Loucy (cell line): ENCODE results near the gene GGPS1.
"Not testable (repeated sequence)": the region's sequence is repeated elsewhere in the genome, so short reads cannot be mapped to it uniquely, and the experiment has no call there.

Experiments
- H2AFZ ChIP-seq: fragments of 200-600 bp; sonication (generic); 2 replicates; pipeline ENCODE4 v1.6.0; 2016; ENCODE audit warnings: antibody characterized with exemption, mild to moderate bottlenecking, low read length, moderate library complexity
- H3F3A ChIP-seq: fragments of 200-600 bp; 2 replicates; pipeline ENCODE4 v1.6.0; 2016; ENCODE audit warnings: antibody characterized with exemption, low read depth, mild to moderate bottlenecking
- H3K27me3 ChIP-seq: fragments of 200-600 bp; sonication (generic); 2 replicates; pipeline ENCODE4 v1.6.1; 2014; ENCODE audit warnings: low read length, mild to moderate bottlenecking; ENCODE audit not compliant: insufficient read depth, poor library complexity, severe bottlenecking
- H3K36me3 ChIP-seq: fragments of 200-600 bp; sonication (generic); 2 replicates; pipeline ENCODE4 v1.6.1; 2016; ENCODE audit warnings: low read length; ENCODE audit not compliant: insufficient read depth
- H3K4me1 ChIP-seq: fragments of 200-600 bp; sonication (generic); 2 replicates; pipeline ENCODE4 v1.5.1; 2014; ENCODE audit warnings: low read length, mild to moderate bottlenecking; ENCODE audit not compliant: insufficient read depth, poor library complexity, severe bottlenecking
- H3K4me2 ChIP-seq: fragments of 200-600 bp; sonication (generic); 2 replicates; pipeline ENCODE4 v1.6.0; 2014; ENCODE audit warnings: antibody characterized with exemption, low read length, low read depth, mild to moderate bottlenecking; ENCODE audit not compliant: poor library complexity, severe bottlenecking
- H3K4me3 ChIP-seq: fragments of 200-600 bp; sonication (generic); 2 replicates; pipeline ENCODE4 v1.5.1; 2014; ENCODE audit warnings: low read length, mild to moderate bottlenecking, mixed read lengths; ENCODE audit not compliant: poor library complexity, severe bottlenecking
- H3K79me2 ChIP-seq: fragments of 200-600 bp; sonication (generic); 2 replicates; pipeline ENCODE4 v1.6.1; 2014; ENCODE audit warnings: low read length; ENCODE audit not compliant: insufficient read depth
- H3K9ac ChIP-seq: fragments of 200-600 bp; sonication (generic); 2 replicates; pipeline ENCODE4 v1.6.0; 2014; ENCODE audit warnings: mild to moderate bottlenecking, low read depth, low read length, moderate library complexity; ENCODE audit not compliant: poor library complexity, severe bottlenecking
- H3K9me2 ChIP-seq: fragments of 200-600 bp; sonication (generic); replicated peaks from 2 replicates; pipeline ENCODE4 v1.6.1; 2016; ENCODE audit warnings: low read depth, low read length, mixed read lengths
- H3K9me3 ChIP-seq: fragments of 200-600 bp; sonication (generic); 2 replicates; pipeline ENCODE4 v1.6.1; 2014; ENCODE audit warnings: mild to moderate bottlenecking, antibody characterized with exemption, low read length, low read depth; ENCODE audit not compliant: insufficient read depth
- H4K20me1 ChIP-seq: fragments of 200-600 bp; sonication (generic); 2 replicates; pipeline ENCODE4 v1.6.0; 2014; ENCODE audit warnings: antibody characterized with exemption, low read length, mild to moderate bottlenecking; ENCODE audit not compliant: insufficient read depth, poor library complexity, severe bottlenecking
- CTCF ChIP-seq: fragments of 200-600 bp; sonication (generic); conservative IDR thresholded peaks from 2 replicates; pipeline ENCODE4 v1.5.1; 2014; ENCODE audit warnings: mild to moderate bottlenecking, antibody characterized with exemption, low read length
- EZH2phosphoT487 ChIP-seq: fragments of 200-600 bp; IDR thresholded peaks from 2 replicates; pipeline ENCODE4 v1.6.1; 2018; ENCODE audit warnings: antibody characterized with exemption, mild to moderate bottlenecking, moderate library complexity, borderline replicate concordance

GGPS1 gene

GRCh38 chr1:235358899-235359298, 30.5 kb downstream of the GGPS1 start:
- no peaks in the 10 kb centered on the region for H4K20me1 ChIP-seq
- no peaks in the 10 kb centered on the region for H3K27me3 ChIP-seq
- no peak overlapping the region for H2AFZ ChIP-seq
- H3K4me3 ChIP-seq: no peak overlapping the region
- H3K9me3 ChIP-seq: no peaks in the 10 kb centered on the region
- no peaks in the 10 kb centered on the region for H3K79me2 ChIP-seq
- H3K36me3 ChIP-seq: no peaks in the 10 kb centered on the region
- no peaks in the 10 kb centered on the region for H3F3A ChIP-seq
- H3K4me1 ChIP-seq: no peaks in the 10 kb centered on the region
- no peak overlapping the region for H3K9ac ChIP-seq
- H3K9me2 ChIP-seq: no peaks in the 10 kb centered on the region
- TF ChIP-seq EZH2phosphoT487: no peak
- no peak overlapping the region for H3K4me2 ChIP-seq

GRCh38 chr1:235364189-235364588, 35.8 kb downstream of the GGPS1 start:
- H4K20me1 ChIP-seq, H2AFZ ChIP-seq, H3K9me2 ChIP-seq, H3K9ac ChIP-seq, H3K9me3 ChIP-seq, H3K36me3 ChIP-seq, H3F3A ChIP-seq, H3K27me3 ChIP-seq, H3K4me2 ChIP-seq, H3K4me3 ChIP-seq: not testable (repeated sequence)
- peaks cover 17% of the 10 kb centered on the region for H3K79me2 ChIP-seq
- H3K4me1 ChIP-seq: peaks cover 13% of the 10 kb centered on the region

GRCh38 chr1:235366286-235366685, 37.9 kb downstream of the GGPS1 start:
- Histone ChIP-seq H3K9ac (peak overlapping the region; percentile 75), H3K9me3 (no peaks in the 10 kb centered on the region), H3K4me3 (no peak overlapping the region), H3F3A (no peaks in the 10 kb centered on the region), H2AFZ (peak overlapping the region; percentile 96), H3K9me2 (no peaks in the 10 kb centered on the region), H3K4me1 (peaks cover 16% of the 10 kb centered on the region), H3K36me3 (no peaks in the 10 kb centered on the region), H3K4me2 (peak overlapping the region; percentile 75), H4K20me1 (no peaks in the 10 kb centered on the region), H3K79me2 (peaks cover 25% of the 10 kb centered on the region), H3K27me3 (no peaks in the 10 kb centered on the region)
- no peak for TF ChIP-seq EZH2phosphoT487
- TF ChIP-seq CTCF: no peak

- Histone ChIP-seq H3K9me3 (no peaks in the 10 kb centered on the region), H2AFZ (peak within 1 kb of the TSS; percentile 96)
Measured at GRCh38 chr1:235367000-235367908, 38.9 kb downstream of the GGPS1 start, which contains the start of gene TBCE. Gene TBCE (plus strand): TSS chr1:235367427. CDS start chr1:235380050, 12,623 bp downstream.

More at GRCh38 chr1:235367000-235367908, 38.9 kb downstream of the GGPS1 start, which contains the start of gene TBCE:
- peak within 1 kb of the TSS; percentile 75 for H3K9ac ChIP-seq
- peak within 1 kb of the TSS; percentile 86 for H3K4me3 ChIP-seq
- no peaks in the 10 kb centered on the region for H4K20me1 ChIP-seq
- H3K36me3 ChIP-seq: no peaks in the 10 kb centered on the region
- TF ChIP-seq EZH2phosphoT487 (no peak), CTCF (no peak)
- peak within 1 kb of the TSS; percentile 75 for H3K4me2 ChIP-seq
- no peaks in the 10 kb centered on the region for H3K27me3 ChIP-seq
- peaks cover 16% of the 10 kb centered on the region for H3K4me1 ChIP-seq
- H3K79me2 ChIP-seq: peaks cover 25% of the 10 kb centered on the region
- H3K9me2 ChIP-seq: no peaks in the 10 kb centered on the region
- no peaks in the 10 kb centered on the region for H3F3A ChIP-seq
